ENCODE data around the gene OR51D1. TPM values are rescaled to one million over a fixed set of nuclear protein-coding genes. Genes with fewer than 3 reads are reported as not detected.

OR51D1 gene
- total RNA-seq, 1 experiment from 2014 or later = not detected

DNA sequence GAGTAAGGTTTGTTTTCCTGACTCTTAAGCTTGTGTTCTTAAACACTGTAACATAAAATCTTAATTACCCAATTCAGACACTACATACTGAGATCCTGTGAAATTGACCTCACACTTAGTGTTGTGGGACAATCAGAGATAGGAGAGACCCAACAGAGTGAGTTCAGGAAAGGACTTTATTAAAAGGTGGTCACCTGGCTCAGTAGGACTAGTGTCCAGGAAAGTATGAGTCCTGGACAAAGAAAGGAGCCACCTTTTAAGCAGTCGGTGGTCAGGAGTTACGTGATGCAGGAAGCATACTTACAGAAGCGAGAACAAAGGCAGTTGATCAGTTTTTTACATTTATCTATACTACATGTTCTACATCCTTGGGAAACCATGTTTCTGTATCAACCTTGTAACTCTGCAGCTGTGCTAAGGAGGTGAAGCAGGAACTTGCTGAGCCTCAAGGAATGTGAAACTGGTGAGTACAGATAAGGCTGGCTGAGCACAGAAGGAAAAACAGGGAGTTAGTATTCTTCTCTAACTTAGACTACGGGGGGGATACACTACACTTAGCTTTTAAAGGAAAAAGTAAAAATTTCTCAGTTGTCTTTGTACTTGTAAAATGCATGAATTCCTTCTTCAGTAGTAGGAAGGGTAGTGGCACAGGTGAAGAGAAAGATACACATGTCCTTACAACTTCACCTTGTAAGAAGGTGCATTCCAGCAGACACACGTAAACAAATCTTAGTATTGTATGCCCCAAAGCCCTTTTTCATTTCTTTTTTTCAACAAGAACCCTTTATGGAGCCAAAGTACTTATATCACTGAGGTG is 21.6 kb downstream of the OR51D1 start:
- H3K9ac ChIP-seq (ENCODE audit: extremely low read depth, insufficient read length, low read length) = no peak overlapping the region
- no peaks in the 10 kb centered on the region for H3K36me3 Mint-ChIP-seq (ENCODE audit: insufficient read depth in 1 of 3, low read depth in 3 of 3)
- H3K9me3 Mint-ChIP-seq = no peaks in the 10 kb centered on the region
- no peaks in the 10 kb centered on the region for H3K79me1 ChIP-seq (ENCODE audit: insufficient read depth, low read depth, low read length, poor library complexity, severe bottlenecking)
- H3K4ac ChIP-seq (ENCODE audit: low read depth, low read length) = no peak overlapping the region
- no peak overlapping the region for H3T11ph ChIP-seq (ENCODE audit: low read length)
- no peak overlapping the region for H2AK5ac ChIP-seq (ENCODE audit: insufficient read length, low read length)
- no peak overlapping the region for H3K23ac ChIP-seq (ENCODE audit: insufficient read length, low read depth, low read length)
- no peak overlapping the region for H2BK120ac ChIP-seq (ENCODE audit: low read depth, low read length, poor library complexity, severe bottlenecking)
- no peak overlapping the region for H3K4me2 ChIP-seq (ENCODE audit: insufficient read depth, insufficient read length, low read length)
- no peak overlapping the region for H4K8ac ChIP-seq (replicated peaks; ENCODE audit: insufficient read length, low read depth, low read length)
- DNase-seq = no peak
- H4K20me1 ChIP-seq (ENCODE audit: control insufficient read depth, insufficient read depth, insufficient read length) = no peaks in the 10 kb centered on the region
- no peaks in the 10 kb centered on the region for H3K9me3 ChIP-seq (ENCODE audit: control insufficient read depth, low read depth, low read length)
- no peaks in the 10 kb centered on the region for H3K27me3 ChIP-seq (ENCODE audit: insufficient read depth, low read length)
- no peak overlapping the region for H3K18ac ChIP-seq (ENCODE audit: insufficient read length, low read depth, low read length)
- H2BK5ac ChIP-seq (ENCODE audit: insufficient read length, low read length) = no peak overlapping the region
- H2BK20ac ChIP-seq (ENCODE audit: low read depth, low read length, poor library complexity, severe bottlenecking) = no peak overlapping the region
- no peaks in the 10 kb centered on the region for H3K23me2 ChIP-seq (ENCODE audit: insufficient read length, low read depth, low read length, poor library complexity, severe bottlenecking)
- H3K4me3 Mint-ChIP-seq = no peak overlapping the region
- H3K14ac ChIP-seq (ENCODE audit: insufficient read depth, low read length) = no peak overlapping the region
- H3K27me3 Mint-ChIP-seq (ENCODE audit: low read depth) = no peaks in the 10 kb centered on the region
- peaks cover 0 to 3% of the 10 kb centered on the region in 2 experiments; a peak in 1 of 4 replicates for H3K4me1 Mint-ChIP-seq
- no peak overlapping the region for H2AFZ ChIP-seq (ENCODE audit: low read length)
- no peak overlapping the region for H3K27ac ChIP-seq (ENCODE audit: insufficient read length, low read depth, low read length)
- H3K79me2 ChIP-seq (ENCODE audit: insufficient read depth, low read length) = no peaks in the 10 kb centered on the region
- no peak for TF ChIP-seq CTCF (conservative IDR thresholded peaks at IDR 0.05)
- H3K27ac Mint-ChIP-seq = no peak overlapping the region
- H4K5ac ChIP-seq (ENCODE audit: insufficient read length, low read depth, low read length) = no peak overlapping the region
- H3K56ac ChIP-seq (ENCODE audit: insufficient read length, low read depth, low read length) = no peak overlapping the region
- H2BK15ac ChIP-seq (ENCODE audit: low read depth, low read length) = no peak overlapping the region
- no peak overlapping the region for H4K91ac ChIP-seq (ENCODE audit: insufficient read length, low read depth, low read length)
- no CpG with 5 or more reads among the region's 5 CpGs for WGBS (ENCODE audit: extremely low coverage, insufficient read length, low lambda C conversion rate)
- no peaks in the 10 kb centered on the region for H3K4me1 ChIP-seq (ENCODE audit: insufficient read depth, low read length)
- H2BK12ac ChIP-seq (ENCODE audit: insufficient read length, low read depth, low read length) = no peak overlapping the region
